ENCODE results near the gene CDH24.

Gene CDH24

GRCh38 chr14:23094666-23095195 is 37.4 kb upstream of the CDH24 start, which contains the start of gene ACIN1:
Gene ACIN1, minus strand, starts transcription at chr14:23095136. Its CDS starts 24 bp downstream, at chr14:23095112.
- peak; percentile 87 for DNase-seq

GRCh38 chr14:23093991-23094665 is 36.8 kb upstream of the CDH24 start:
- peak overlapping the region; percentile 86 for H3K9ac ChIP-seq (ENCODE audit: low read depth, low read length)
- H3K9me3 ChIP-seq (ENCODE audit: insufficient read depth, low read length, severe bottlenecking) = no peaks in the 10 kb centered on the region
- H3K79me2 ChIP-seq (ENCODE audit: insufficient read depth, low read length) = peaks cover 87% of the 10 kb centered on the region
- DNase-seq (no peak), ATAC-seq (ENCODE audit: insufficient read depth, low read depth) (no peak)
- H3K27me3 ChIP-seq (ENCODE audit: insufficient read depth, low read length, poor library complexity) = no peaks in the 10 kb centered on the region
- peaks cover 41% of the 10 kb centered on the region for H4K20me1 ChIP-seq (ENCODE audit: insufficient read depth, low read length)
- peaks cover 58% of the 10 kb centered on the region for H3K36me3 ChIP-seq (ENCODE audit: insufficient read depth, low read length)
- H3K4me1 ChIP-seq (ENCODE audit: insufficient read depth, low read length) = peaks cover 32% of the 10 kb centered on the region
- H3K4me2 ChIP-seq (ENCODE audit: insufficient read depth, low read length) = peak overlapping the region; percentile 96
- H3K27ac ChIP-seq (ENCODE audit: low read length) = peak overlapping the region; percentile 93
- H3K4me3 ChIP-seq (ENCODE audit: low read depth in 1 of 2, low read length in 2 of 2) = peak overlapping the region; percentile 68 to 78
- TF ChIP-seq CTCF (IDR thresholded peaks at IDR 0.05; ENCODE audit: borderline replicate concordance, extremely low read depth, low read length, poor library complexity, severe bottlenecking) (peak; percentile 55), EZH2 (IDR thresholded peaks at IDR 0.05; ENCODE audit: borderline replicate concordance, low read depth, low read length, severe bottlenecking) (no peak)
- H2AFZ ChIP-seq (ENCODE audit: low read depth, low read length) = peak overlapping the region; percentile 92

More at GRCh38 chr14:23094666-23095195, 37.4 kb upstream of the CDH24 start, which contains the start of gene ACIN1:
- Histone ChIP-seq H3K36me3 (ENCODE audit: insufficient read depth, low read length) (peaks cover 52% of the 10 kb centered on the region), H3K4me1 (ENCODE audit: insufficient read depth, low read length) (peaks cover 32% of the 10 kb centered on the region), H3K9me3 (ENCODE audit: insufficient read depth, low read length, severe bottlenecking) (no peaks in the 10 kb centered on the region), H4K20me1 (ENCODE audit: insufficient read depth, low read length) (peaks cover 38% of the 10 kb centered on the region), H3K27ac (ENCODE audit: low read length) (peak within 1 kb of the TSS; percentile 93), H3K79me2 (ENCODE audit: insufficient read depth, low read length) (peaks cover 81% of the 10 kb centered on the region), H3K4me2 (ENCODE audit: insufficient read depth, low read length) (peak within 1 kb of the TSS; percentile 96), H3K27me3 (ENCODE audit: insufficient read depth, low read length, poor library complexity) (no peaks in the 10 kb centered on the region), H2AFZ (ENCODE audit: low read depth, low read length) (peak within 1 kb of the TSS; percentile 92), H3K4me3 (ENCODE audit: low read depth in 1 of 2, low read length in 2 of 2) (peak within 1 kb of the TSS; percentile 82 to 88), H3K9ac (ENCODE audit: low read depth, low read length) (peak within 1 kb of the TSS; percentile 86)
- peak; percentile 51 for ATAC-seq (ENCODE audit: insufficient read depth, low read depth)
- no peak for TF ChIP-seq EZH2 (IDR thresholded peaks at IDR 0.05; ENCODE audit: borderline replicate concordance, low read depth, low read length, severe bottlenecking)
- no peak for TF ChIP-seq CTCF (IDR thresholded peaks at IDR 0.05; ENCODE audit: borderline replicate concordance, extremely low read depth, low read length, poor library complexity, severe bottlenecking)

GRCh38 chr14:23093526-23093925 is 36.2 kb upstream of the CDH24 start:
- TF ChIP-seq EZH2 (IDR thresholded peaks at IDR 0.05; ENCODE audit: borderline replicate concordance, low read depth, low read length, severe bottlenecking) (no peak), CTCF (IDR thresholded peaks at IDR 0.05; ENCODE audit: borderline replicate concordance, extremely low read depth, low read length, poor library complexity, severe bottlenecking) (no peak)
- peaks cover 64% of the 10 kb centered on the region for H3K36me3 ChIP-seq (ENCODE audit: insufficient read depth, low read length)
- DNase-seq = no peak
- peak overlapping the region; percentile 68 to 78; a peak in 3 of 4 replicates for H3K4me3 ChIP-seq (ENCODE audit: low read depth in 1 of 2, low read length in 2 of 2)
- H3K9me3 ChIP-seq (ENCODE audit: insufficient read depth, low read length, severe bottlenecking) = no peaks in the 10 kb centered on the region
- H3K9ac ChIP-seq (ENCODE audit: low read depth, low read length) = peak overlapping the region; percentile 86
- H4K20me1 ChIP-seq (ENCODE audit: insufficient read depth, low read length) = peaks cover 41% of the 10 kb centered on the region
- no peak for ATAC-seq (ENCODE audit: insufficient read depth, low read depth)
- H3K4me2 ChIP-seq (ENCODE audit: insufficient read depth, low read length) = peak overlapping the region; percentile 96
- H3K79me2 ChIP-seq (ENCODE audit: insufficient read depth, low read length) = peaks cover 88% of the 10 kb centered on the region
- H3K27ac ChIP-seq (ENCODE audit: low read length) = no peak overlapping the region; the same call in 1 of the 2 replicates
- no peak overlapping the region for H2AFZ ChIP-seq (ENCODE audit: low read depth, low read length)
- no peaks in the 10 kb centered on the region for H3K27me3 ChIP-seq (ENCODE audit: insufficient read depth, low read length, poor library complexity)
- H3K4me1 ChIP-seq (ENCODE audit: insufficient read depth, low read length) = peaks cover 32% of the 10 kb centered on the region
